Body of pancreas (tissue), 4 donors: ENCODE data around the gene ZSWIM6.

Source experiments
- POLR2A ChIP-seq, 3 donors: fragments of 450-650 bp; IDR thresholded peaks; one replicate each; pipeline ENCODE4 v1.6.1; 2016; ENCODE audit warnings: antibody characterized with exemption in 3 of 3, mild to moderate bottlenecking in 2 of 3
- TF ChIP-seq, protein P1 (sequence below), 7 experiments: fragments of 450-650 bp in 4 of 7; fragments of 200-600 bp in 3 of 7; sonication (generic) in 3 of 7; IDR thresholded peaks; one replicate each; pipeline ENCODE4 v1.5.1; 2016 to 2019; ENCODE audit warnings: antibody characterized with exemption in 7 of 7

DNA sequence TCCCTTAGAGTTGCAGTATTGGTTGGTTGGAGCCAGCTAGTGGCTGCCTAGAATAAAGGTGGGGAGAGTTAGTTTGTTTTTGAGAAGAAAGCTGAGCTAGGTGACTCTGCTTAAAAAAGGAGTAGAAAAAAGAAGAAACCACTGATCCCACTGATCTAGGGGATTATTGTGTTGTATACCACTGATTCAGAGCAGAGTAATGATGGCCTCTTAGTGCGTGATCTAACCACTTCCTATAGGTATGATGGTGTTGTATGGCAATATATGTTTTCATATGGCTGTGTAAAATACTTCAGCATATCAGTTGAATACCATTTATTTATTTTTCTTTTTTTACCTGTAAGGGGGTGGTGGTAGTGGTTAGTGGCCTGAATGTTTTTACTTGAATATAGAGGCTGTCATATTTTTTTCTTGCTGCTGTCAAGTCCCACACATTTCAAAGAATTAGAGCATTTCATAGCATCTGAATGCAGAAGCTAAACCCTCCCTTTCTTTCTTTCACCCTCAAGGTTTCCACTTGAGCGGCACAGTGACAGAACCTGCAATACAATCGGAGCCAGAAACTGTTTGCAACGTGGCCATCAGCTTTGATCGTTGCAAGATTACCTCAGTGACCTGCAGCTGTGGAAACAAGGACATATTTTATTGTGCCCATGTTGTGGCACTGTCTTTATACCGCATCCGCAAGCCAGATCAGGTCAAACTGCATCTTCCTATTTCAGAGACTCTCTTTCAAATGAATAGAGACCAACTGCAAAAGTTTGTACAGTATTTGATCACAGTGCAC is 140.3 kb downstream of the ZSWIM6 start:
- TF ChIP-seq, protein P1, sequence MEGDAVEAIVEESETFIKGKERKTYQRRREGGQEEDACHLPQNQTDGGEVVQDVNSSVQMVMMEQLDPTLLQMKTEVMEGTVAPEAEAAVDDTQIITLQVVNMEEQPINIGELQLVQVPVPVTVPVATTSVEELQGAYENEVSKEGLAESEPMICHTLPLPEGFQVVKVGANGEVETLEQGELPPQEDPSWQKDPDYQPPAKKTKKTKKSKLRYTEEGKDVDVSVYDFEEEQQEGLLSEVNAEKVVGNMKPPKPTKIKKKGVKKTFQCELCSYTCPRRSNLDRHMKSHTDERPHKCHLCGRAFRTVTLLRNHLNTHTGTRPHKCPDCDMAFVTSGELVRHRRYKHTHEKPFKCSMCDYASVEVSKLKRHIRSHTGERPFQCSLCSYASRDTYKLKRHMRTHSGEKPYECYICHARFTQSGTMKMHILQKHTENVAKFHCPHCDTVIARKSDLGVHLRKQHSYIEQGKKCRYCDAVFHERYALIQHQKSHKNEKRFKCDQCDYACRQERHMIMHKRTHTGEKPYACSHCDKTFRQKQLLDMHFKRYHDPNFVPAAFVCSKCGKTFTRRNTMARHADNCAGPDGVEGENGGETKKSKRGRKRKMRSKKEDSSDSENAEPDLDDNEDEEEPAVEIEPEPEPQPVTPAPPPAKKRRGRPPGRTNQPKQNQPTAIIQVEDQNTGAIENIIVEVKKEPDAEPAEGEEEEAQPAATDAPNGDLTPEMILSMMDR (IDR thresholded peaks at IDR 0.05) = no peak
- no peak for TF ChIP-seq POLR2A (IDR thresholded peaks at IDR 0.05)
